NCI-H345 treated with DMSO at 0.1 percent for 48 hours (cell line): ENCODE data around the gene KRTAP5-10.
"Not testable (repeated sequence)": the region's sequence is repeated elsewhere in the genome, so short reads cannot be mapped to it uniquely, and the experiment has no call there.

Experiments used
- DNase-seq: peaks from one replicate; lab custom pipeline; 2025; ENCODE audit not compliant: unreplicated experiment; lab: John Stamatoyannopoulos, UW

KRTAP5-10 gene

DNA sequence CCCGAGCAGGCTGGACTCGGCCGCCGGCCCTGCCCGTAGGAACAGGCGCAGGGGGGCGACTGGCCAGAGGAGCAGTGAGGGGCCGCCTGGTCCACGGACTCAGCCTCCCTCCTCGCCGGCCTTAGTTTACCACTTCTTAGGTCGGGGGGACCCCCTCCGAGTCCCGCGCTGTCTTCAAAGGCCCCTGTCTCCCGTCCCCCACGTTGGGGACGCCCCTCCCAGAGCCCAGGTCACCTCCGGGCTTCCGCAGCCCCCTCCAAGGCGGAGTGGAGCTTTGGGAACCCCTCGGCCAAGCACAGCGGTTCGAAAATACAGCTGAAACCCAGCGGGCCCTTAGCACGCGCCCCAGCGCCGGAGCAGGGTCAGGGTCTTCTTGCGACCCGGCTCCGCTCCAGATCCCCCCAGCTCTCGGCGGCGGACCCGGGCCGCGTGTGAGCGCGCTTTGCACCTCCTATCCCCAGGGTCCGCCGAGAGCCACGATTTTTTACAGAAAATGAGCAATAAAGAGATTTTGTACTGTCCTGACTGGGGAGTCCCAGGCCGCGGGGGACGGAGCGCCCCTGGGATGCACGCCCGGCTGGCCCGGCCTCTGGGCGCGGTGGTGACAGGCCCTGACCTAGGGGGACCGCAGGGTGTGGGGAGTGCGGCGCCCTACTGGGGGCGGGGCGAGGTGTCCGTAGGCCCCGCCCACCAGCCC, 42.3 kb downstream of the KRTAP5-10 start:
- not testable (repeated sequence) for DNase-seq

DNA sequence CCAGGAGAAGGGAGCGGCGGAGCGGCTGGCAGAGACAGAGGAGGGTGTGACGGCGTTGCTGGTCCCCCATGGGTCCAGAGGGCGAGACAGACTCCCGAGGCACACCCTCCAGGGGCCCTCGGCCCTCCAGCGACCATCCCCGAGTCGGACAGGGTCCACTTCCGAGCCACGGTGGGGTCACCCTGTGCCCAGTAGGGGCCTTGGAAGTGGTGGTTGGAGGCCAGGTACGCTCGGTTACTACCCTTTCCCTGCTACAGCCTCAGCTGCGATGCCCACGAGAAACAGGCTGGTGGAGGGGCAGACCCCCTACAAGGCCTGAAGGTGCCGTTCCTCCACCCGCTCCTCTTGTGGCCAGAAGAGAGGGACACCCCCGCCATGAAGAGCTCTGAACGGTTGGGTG, 42.9 kb downstream of the KRTAP5-10 start:
- DNase-seq: not testable (repeated sequence)

GRCh38 chr11:71611218-71611910, 46.0 kb downstream of the KRTAP5-10 start:
- DNase-seq: not testable (repeated sequence)

- DNase-seq: not testable (repeated sequence)
Observed at GRCh38 chr11:71613931-71614330, 48.6 kb downstream of the KRTAP5-10 start.

- not testable (repeated sequence) for DNase-seq
Observed at GRCh38 chr11:71614366-71614917, 49.1 kb downstream of the KRTAP5-10 start.

DNA sequence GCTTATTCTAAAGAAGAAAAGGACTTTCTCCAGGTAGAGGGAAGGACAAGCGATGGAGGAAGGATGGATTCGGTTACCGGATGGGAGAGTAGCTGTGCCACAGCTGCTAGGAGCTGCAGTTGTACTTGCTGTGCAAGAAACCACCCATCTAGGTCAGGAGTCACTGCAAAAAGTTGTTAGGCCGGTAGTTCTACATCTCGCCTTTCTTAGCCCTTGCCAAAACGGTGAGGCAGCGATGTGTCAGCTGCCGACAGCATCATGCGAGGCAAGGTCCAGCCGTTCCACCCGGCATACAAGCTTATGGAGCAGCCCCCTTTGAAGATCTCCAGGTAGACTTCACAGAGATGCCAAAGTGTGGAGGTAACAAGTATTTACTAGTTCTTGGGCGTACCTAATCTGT, 49.6 kb downstream of the KRTAP5-10 start:
- not testable (repeated sequence) for DNase-seq
